ENCODE measurements around the gene PARD6B. TPM values are rescaled to one million over a fixed set of nuclear protein-coding genes. Genes with fewer than 3 reads are reported as not detected.

The PARD6B gene
- total and polyA plus RNA-seq, 2 of the 13 experiments (the other 11 are each of a cell fraction or from before 2014, with no cell fraction given) = 6.9 to 22.2 TPM

DNA sequence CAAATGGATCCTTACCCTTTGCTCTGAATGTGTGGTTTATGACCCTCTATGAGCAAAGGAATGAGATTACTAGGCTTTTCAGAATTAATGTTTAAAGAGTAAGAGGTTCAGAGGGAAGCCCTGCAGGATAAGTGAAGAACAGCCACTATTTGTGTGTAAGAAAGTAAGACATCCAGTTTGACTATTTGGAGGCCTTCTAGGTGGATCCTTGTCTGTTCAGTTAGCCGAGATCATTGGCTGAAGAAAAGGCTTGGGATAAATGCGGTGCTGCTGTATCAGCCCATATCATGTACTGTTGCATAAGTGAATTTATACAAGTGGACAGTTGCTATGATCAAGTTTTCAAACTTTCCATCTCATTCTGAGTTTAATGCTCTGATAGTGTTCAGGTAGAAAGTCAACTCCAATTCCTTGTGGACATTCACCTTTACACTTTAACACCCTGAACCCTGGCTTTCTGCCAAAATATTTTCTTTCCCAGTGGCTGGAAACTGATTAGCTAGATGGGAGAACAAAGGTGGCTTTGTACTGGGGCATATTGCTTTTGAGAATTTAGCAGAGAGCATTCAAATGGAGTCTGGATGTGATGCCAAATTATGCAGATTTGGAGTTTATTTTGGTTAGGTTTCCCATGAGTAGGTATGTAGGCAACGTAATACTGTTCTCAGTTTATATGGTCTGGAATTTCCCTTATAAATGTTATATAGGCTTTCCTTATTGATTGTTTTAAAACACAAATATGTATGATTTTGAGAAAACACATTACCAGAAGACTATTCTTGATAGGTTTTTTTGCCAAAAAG is 15.0 kb downstream of the PARD6B start (continued):
- no peak for TF ChIP-seq ZNF432 (CRISPR knock-in tag; IDR thresholded peaks at IDR 0.05; ENCODE audit: borderline replicate concordance)
- no peak for TF ChIP-seq TOPORS (CRISPR knock-in tag; IDR thresholded peaks at IDR 0.05)
- TF ChIP-seq ZNF121 (CRISPR knock-in tag; IDR thresholded peaks at IDR 0.05) = no peak
- TF ChIP-seq, protein P1, sequence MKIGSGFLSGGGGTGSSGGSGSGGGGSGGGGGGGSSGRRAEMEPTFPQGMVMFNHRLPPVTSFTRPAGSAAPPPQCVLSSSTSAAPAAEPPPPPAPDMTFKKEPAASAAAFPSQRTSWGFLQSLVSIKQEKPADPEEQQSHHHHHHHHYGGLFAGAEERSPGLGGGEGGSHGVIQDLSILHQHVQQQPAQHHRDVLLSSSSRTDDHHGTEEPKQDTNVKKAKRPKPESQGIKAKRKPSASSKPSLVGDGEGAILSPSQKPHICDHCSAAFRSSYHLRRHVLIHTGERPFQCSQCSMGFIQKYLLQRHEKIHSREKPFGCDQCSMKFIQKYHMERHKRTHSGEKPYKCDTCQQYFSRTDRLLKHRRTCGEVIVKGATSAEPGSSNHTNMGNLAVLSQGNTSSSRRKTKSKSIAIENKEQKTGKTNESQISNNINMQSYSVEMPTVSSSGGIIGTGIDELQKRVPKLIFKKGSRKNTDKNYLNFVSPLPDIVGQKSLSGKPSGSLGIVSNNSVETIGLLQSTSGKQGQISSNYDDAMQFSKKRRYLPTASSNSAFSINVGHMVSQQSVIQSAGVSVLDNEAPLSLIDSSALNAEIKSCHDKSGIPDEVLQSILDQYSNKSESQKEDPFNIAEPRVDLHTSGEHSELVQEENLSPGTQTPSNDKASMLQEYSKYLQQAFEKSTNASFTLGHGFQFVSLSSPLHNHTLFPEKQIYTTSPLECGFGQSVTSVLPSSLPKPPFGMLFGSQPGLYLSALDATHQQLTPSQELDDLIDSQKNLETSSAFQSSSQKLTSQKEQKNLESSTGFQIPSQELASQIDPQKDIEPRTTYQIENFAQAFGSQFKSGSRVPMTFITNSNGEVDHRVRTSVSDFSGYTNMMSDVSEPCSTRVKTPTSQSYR (CRISPR knock-in tag; IDR thresholded peaks at IDR 0.05; ENCODE audit: borderline replicate concordance) = no peak
- TF ChIP-seq, protein P2, sequence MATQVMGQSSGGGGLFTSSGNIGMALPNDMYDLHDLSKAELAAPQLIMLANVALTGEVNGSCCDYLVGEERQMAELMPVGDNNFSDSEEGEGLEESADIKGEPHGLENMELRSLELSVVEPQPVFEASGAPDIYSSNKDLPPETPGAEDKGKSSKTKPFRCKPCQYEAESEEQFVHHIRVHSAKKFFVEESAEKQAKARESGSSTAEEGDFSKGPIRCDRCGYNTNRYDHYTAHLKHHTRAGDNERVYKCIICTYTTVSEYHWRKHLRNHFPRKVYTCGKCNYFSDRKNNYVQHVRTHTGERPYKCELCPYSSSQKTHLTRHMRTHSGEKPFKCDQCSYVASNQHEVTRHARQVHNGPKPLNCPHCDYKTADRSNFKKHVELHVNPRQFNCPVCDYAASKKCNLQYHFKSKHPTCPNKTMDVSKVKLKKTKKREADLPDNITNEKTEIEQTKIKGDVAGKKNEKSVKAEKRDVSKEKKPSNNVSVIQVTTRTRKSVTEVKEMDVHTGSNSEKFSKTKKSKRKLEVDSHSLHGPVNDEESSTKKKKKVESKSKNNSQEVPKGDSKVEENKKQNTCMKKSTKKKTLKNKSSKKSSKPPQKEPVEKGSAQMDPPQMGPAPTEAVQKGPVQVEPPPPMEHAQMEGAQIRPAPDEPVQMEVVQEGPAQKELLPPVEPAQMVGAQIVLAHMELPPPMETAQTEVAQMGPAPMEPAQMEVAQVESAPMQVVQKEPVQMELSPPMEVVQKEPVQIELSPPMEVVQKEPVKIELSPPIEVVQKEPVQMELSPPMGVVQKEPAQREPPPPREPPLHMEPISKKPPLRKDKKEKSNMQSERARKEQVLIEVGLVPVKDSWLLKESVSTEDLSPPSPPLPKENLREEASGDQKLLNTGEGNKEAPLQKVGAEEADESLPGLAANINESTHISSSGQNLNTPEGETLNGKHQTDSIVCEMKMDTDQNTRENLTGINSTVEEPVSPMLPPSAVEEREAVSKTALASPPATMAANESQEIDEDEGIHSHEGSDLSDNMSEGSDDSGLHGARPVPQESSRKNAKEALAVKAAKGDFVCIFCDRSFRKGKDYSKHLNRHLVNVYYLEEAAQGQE (IDR thresholded peaks at IDR 0.05; ENCODE audit: borderline replicate concordance in 1 of 2, low read depth in 1 of 2, low read length in 2 of 2) = no peak
- peak; percentile 100 for TF ChIP-seq NFIC (IDR thresholded peaks at IDR 0.05; ENCODE audit: low read length)
- TF ChIP-seq ERF (CRISPR knock-in tag; IDR thresholded peaks at IDR 0.05) = peak; percentile 80
- TF ChIP-seq ZNF607 (CRISPR knock-in tag; IDR thresholded peaks at IDR 0.05; ENCODE audit: borderline replicate concordance) = peak; percentile 61; the same call in 1 of the 2 replicates
- 0 out of 2 replicates have a peak, but pooled peaks have one; percentile 65 for TF ChIP-seq ZNF256 (CRISPR knock-in tag; conservative IDR thresholded peaks at IDR 0.05)
- peak; percentile 95; the same call in 1 of the 2 replicates for TF ChIP-seq CC2D1A (CRISPR knock-in tag; IDR thresholded peaks at IDR 0.05)
- TF ChIP-seq, protein P3, sequence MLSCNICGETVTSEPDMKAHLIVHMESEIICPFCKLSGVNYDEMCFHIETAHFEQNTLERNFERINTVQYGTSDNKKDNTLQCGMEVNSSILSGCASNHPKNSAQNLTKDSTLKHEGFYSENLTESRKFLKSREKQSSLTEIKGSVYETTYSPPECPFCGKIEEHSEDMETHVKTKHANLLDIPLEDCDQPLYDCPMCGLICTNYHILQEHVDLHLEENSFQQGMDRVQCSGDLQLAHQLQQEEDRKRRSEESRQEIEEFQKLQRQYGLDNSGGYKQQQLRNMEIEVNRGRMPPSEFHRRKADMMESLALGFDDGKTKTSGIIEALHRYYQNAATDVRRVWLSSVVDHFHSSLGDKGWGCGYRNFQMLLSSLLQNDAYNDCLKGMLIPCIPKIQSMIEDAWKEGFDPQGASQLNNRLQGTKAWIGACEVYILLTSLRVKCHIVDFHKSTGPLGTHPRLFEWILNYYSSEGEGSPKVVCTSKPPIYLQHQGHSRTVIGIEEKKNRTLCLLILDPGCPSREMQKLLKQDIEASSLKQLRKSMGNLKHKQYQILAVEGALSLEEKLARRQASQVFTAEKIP (CRISPR knock-in tag; IDR thresholded peaks at IDR 0.05; ENCODE audit: borderline replicate concordance) = no peak
- TF ChIP-seq ELF4 (CRISPR knock-in tag; IDR thresholded peaks at IDR 0.05; ENCODE audit: borderline replicate concordance) = no peak
- peak; percentile 93 for TF ChIP-seq ZMYM2 (CRISPR knock-in tag; IDR thresholded peaks at IDR 0.05)
- TF ChIP-seq ATF1 (CRISPR knock-in tag; IDR thresholded peaks at IDR 0.05) = peak; percentile 63; the same call in 1 of the 2 replicates
- TF ChIP-seq, protein P4, sequence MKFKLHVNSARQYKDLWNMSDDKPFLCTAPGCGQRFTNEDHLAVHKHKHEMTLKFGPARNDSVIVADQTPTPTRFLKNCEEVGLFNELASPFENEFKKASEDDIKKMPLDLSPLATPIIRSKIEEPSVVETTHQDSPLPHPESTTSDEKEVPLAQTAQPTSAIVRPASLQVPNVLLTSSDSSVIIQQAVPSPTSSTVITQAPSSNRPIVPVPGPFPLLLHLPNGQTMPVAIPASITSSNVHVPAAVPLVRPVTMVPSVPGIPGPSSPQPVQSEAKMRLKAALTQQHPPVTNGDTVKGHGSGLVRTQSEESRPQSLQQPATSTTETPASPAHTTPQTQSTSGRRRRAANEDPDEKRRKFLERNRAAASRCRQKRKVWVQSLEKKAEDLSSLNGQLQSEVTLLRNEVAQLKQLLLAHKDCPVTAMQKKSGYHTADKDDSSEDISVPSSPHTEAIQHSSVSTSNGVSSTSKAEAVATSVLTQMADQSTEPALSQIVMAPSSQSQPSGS (CRISPR knock-in tag; IDR thresholded peaks at IDR 0.05) = peak; percentile 76; the same call in 1 of the 2 replicates
- no peak for TF ChIP-seq RNF2 (conservative IDR thresholded peaks at IDR 0.05; ENCODE audit: low read depth)
- TF ChIP-seq TBX2 (CRISPR knock-in tag; IDR thresholded peaks at IDR 0.05; ENCODE audit: borderline replicate concordance) = peak; percentile 96
- TF ChIP-seq YY1 (IDR thresholded peaks at IDR 0.05; ENCODE audit: insufficient read depth, insufficient replicate concordance, low read depth, low read length) = peak; percentile 4
- no peak; the same call in 1 of the 2 replicates for TF ChIP-seq RXRA (CRISPR knock-in tag; IDR thresholded peaks at IDR 0.05)
- no peak for TF ChIP-seq PHF20 (CRISPR knock-in tag; IDR thresholded peaks at IDR 0.05)

Data from HepG2 (cell line).